PC-9 (cell line): ENCODE measurements around the gene ADARB2. TPM values are rescaled to one million over a fixed set of nuclear protein-coding genes. Genes with fewer than 3 reads are reported as not detected.

Experiments used
- BruUV-seq: library from RNA; stranded (reverse); fragments of 400-500 nt; replicated peaks from 2 replicates; lab custom pipeline; 2021; lab: Mats Ljungman, UMichigan
- CTCF ChIA-PET: fragments of 300-600 bp; sonication (Branson Sonifier 250); formaldehyde crosslinking; loops from one replicate; lab custom pipeline; 2022; ENCODE audit warnings: antibody characterized with exemption; lab: Charles Lee
- POLR2A ChIA-PET: fragments of 300-600 bp; sonication (Branson Sonifier 250); formaldehyde crosslinking; loops from one replicate; lab custom pipeline; 2022; ENCODE audit warnings: antibody characterized with exemption; ENCODE audit not compliant: unreplicated experiment; lab: Charles Lee
- DNase-seq, 2 experiments: peaks; one replicate each; pipeline versions ENCODE4 v3.0.0 to v3.0.0-alpha.2; 2015 to 2022; ENCODE audit warnings: mixed read lengths in 1 of 2
- H2AFZ ChIP-seq: fragments of 200-600 bp; sonication (generic); 2 replicates; pipeline ENCODE4 v1.8.1; 2017; ENCODE audit warnings: antibody characterized with exemption
- H3F3A ChIP-seq: fragments of 200-600 bp; sonication (generic); 2 replicates; pipeline ENCODE4 v1.8.1; 2017; ENCODE audit warnings: antibody characterized with exemption, mild to moderate bottlenecking, low read depth; ENCODE audit not compliant: insufficient read depth
- H3K27ac ChIP-seq: fragments of 200-600 bp; sonication (generic); 2 replicates; pipeline ENCODE4 v1.6.1; 2016; ENCODE audit warnings: mixed run types
- H3K27me3 ChIP-seq: fragments of 200-600 bp; sonication (generic); 2 replicates; pipeline ENCODE4 v1.6.1; 2016; ENCODE audit warnings: low read depth, mixed run types; ENCODE audit not compliant: insufficient read depth
- H3K36me3 ChIP-seq: fragments of 200-600 bp; sonication (generic); 2 replicates; pipeline ENCODE4 v1.6.1; 2016; ENCODE audit warnings: low read depth, mixed run types
- H3K4me1 ChIP-seq: fragments of 200-600 bp; sonication (generic); replicated peaks from 2 replicates; pipeline ENCODE4 v1.6.1; 2016; ENCODE audit warnings: mixed run types; ENCODE audit not compliant: insufficient read depth
- H3K4me2 ChIP-seq: fragments of 200-600 bp; sonication (generic); 2 replicates; pipeline ENCODE4 v1.6.1; 2017; ENCODE audit warnings: mixed run types
- H3K4me3 ChIP-seq: fragments of 200-600 bp; sonication (generic); 2 replicates; pipeline ENCODE4 v1.6.1; 2016; ENCODE audit warnings: mixed run types
- H3K79me2 ChIP-seq: fragments of 200-600 bp; sonication (generic); 2 replicates; pipeline ENCODE4 v1.6.1; 2017; ENCODE audit warnings: low read depth, mixed run types
- H3K9me2 ChIP-seq: fragments of 200-600 bp; sonication (generic); 2 replicates; pipeline ENCODE4 v1.8.1; 2017; ENCODE audit warnings: mild to moderate bottlenecking; ENCODE audit not compliant: insufficient read depth
- H3K9me3 ChIP-seq: fragments of 200-600 bp; sonication (generic); 2 replicates; pipeline ENCODE4 v1.8.1; 2016; ENCODE audit warnings: low read depth; ENCODE audit not compliant: insufficient read depth
- H4K20me1 ChIP-seq: fragments of 200-600 bp; sonication (generic); 2 replicates; pipeline ENCODE4 v1.8.1; 2017; ENCODE audit not compliant: insufficient read depth
- EZH2 ChIP-seq: fragments of 200-600 bp; sonication (generic); IDR thresholded peaks from 2 replicates; pipeline ENCODE4 v1.8.0; 2017; ENCODE audit warnings: antibody characterized with exemption, low read depth
- intact Hi-C: fragments of 100-400 bp; cut with micrococcal nuclease; formaldehyde crosslinking; loops from one replicate; pipeline ENCODE4 v1.10.0; 2022; ENCODE audit not compliant: unreplicated experiment
- total RNA-seq: library from RNA; stranded (reverse); gene quantifications from 2 replicates; pipeline ENCODE4 v1.2.3, GENCODE V29; 2021
- TF ChIP-seq, protein P1 (sequence below): fragments of 200-600 bp; sonication (generic); conservative IDR thresholded peaks from 2 replicates; pipeline ENCODE4 v1.6.1; 2017; ENCODE audit warnings: mixed run types, antibody characterized with exemption, mild to moderate bottlenecking, moderate library complexity

Gene ADARB2
- total RNA-seq, 1 experiment from 2014 or later, result not detected

DNA sequence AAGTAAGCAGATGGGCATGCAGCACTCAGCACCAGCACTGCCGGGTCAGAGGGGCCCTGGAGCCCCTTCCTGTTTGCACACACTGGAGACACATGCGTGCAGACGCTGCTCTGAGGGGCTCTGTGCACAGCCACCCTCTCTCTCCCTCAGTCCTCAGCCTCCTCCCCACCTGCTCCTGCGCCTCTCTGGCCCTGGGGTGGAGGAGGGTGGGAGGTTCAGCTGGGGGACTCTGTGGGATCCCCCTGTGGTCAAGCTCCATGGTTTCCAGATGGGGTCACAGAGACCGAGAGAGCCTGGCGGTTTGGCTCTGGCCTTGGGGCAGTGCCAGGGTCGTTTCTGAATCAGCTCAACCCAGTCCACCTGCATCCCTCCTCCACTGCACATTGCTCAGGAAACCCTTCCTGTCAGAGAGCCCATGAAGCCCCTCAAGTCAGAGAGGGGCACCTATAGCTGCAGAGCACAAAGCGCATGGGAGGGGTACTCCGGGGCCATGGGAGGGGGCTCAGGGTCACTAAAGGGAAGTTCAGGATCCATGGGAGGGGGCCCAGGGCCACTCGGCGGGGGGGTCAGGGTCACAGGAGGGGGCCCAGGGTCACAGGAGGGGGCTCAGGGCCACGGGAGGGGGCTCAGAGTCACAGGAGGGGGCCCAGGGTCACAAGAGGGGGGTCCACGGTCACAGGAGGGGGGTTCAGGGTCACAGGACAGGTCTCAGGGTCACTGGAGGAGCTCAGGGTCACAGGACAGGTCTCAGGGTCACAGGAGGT lies 161.7 kb downstream of the ADARB2 start:
- H3K36me3 ChIP-seq, result no peaks in the 10 kb centered on the region
- TF ChIP-seq, protein P1, sequence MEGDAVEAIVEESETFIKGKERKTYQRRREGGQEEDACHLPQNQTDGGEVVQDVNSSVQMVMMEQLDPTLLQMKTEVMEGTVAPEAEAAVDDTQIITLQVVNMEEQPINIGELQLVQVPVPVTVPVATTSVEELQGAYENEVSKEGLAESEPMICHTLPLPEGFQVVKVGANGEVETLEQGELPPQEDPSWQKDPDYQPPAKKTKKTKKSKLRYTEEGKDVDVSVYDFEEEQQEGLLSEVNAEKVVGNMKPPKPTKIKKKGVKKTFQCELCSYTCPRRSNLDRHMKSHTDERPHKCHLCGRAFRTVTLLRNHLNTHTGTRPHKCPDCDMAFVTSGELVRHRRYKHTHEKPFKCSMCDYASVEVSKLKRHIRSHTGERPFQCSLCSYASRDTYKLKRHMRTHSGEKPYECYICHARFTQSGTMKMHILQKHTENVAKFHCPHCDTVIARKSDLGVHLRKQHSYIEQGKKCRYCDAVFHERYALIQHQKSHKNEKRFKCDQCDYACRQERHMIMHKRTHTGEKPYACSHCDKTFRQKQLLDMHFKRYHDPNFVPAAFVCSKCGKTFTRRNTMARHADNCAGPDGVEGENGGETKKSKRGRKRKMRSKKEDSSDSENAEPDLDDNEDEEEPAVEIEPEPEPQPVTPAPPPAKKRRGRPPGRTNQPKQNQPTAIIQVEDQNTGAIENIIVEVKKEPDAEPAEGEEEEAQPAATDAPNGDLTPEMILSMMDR, result no peak
- no peak for TF ChIP-seq EZH2
- no peaks in the 10 kb centered on the region for H3K9me2 ChIP-seq
- H3K9me3 ChIP-seq, result no peaks in the 10 kb centered on the region
- ChIA-PET POLR2A (no interaction called here), CTCF (no interaction called here)
- H3K79me2 ChIP-seq, result no peaks in the 10 kb centered on the region
- peaks cover 28% of the 10 kb centered on the region for H3K27me3 ChIP-seq
- H3F3A ChIP-seq, result no peaks in the 10 kb centered on the region
- no peak overlapping the region for H3K4me2 ChIP-seq
- intact Hi-C loops, result no loop called here
- no peak for DNase-seq
- BruUV-seq, result no TSS peak
- no peak overlapping the region for H3K4me3 ChIP-seq
- H3K4me1 ChIP-seq, result no peaks in the 10 kb centered on the region
- H3K27ac ChIP-seq, result no peak overlapping the region
- H2AFZ ChIP-seq, result no peak overlapping the region
- H4K20me1 ChIP-seq, result no peaks in the 10 kb centered on the region

DNA sequence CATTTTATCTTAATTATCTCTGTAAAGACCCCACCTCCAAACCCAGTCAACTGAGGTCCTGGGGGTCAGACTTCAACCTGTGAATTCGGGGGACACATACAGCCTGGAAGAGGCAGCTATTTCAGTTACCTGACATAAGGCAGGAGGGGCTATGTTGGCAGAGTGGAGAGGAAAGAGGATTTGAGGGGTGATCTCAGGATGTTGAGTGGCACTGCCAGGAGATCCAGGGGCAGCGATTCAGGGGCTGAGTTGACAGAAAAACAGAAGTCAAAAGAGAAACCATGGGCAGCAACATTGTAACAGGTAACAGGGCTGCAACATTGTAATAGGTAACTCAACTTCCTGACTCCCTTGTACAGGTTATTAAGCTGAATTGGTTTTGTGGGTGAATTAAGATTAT lies 162.6 kb downstream of the ADARB2 start:
- no peaks in the 10 kb centered on the region for H3K4me1 ChIP-seq
- no peaks in the 10 kb centered on the region for H3K36me3 ChIP-seq
- ChIA-PET CTCF (no interaction called here), POLR2A (no interaction called here)
- TF ChIP-seq, protein P1, result no peak
- TF ChIP-seq EZH2, result no peak
- H3K79me2 ChIP-seq, result no peaks in the 10 kb centered on the region
- H3K9me3 ChIP-seq, result no peaks in the 10 kb centered on the region
- no peak overlapping the region for H2AFZ ChIP-seq
- no peak for DNase-seq
- no peaks in the 10 kb centered on the region for H3F3A ChIP-seq
- no peaks in the 10 kb centered on the region for H4K20me1 ChIP-seq
- BruUV-seq, result no TSS peak
- H3K9me2 ChIP-seq, result no peaks in the 10 kb centered on the region
- peaks cover 27% of the 10 kb centered on the region for H3K27me3 ChIP-seq
- no peak overlapping the region for H3K27ac ChIP-seq
- intact Hi-C loops, result no loop called here
- no peak overlapping the region for H3K4me3 ChIP-seq
- H3K4me2 ChIP-seq, result no peak overlapping the region

DNA sequence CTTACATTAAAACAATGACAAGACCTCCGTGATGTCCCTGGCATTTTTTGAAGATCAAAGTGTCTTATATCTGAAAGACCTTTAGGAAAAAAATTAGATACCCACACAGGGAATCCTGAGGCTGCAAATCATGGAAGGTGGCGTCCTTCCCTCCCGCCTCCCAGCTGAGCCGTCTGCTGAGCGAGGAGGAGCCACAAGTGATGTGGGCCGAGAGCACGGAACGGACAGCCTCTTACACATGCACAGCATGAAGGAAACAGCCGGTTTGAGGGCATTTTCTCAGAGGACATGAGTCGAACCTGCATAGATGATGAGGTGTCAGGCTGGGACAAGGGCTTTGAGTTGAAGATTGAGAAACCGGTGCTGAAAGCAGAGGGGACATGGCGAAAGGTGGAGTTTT lies 163.3 kb downstream of the ADARB2 start:
- no peaks in the 10 kb centered on the region for H3F3A ChIP-seq
- H2AFZ ChIP-seq, result no peak overlapping the region
- no peak overlapping the region for H3K4me3 ChIP-seq
- peaks cover 25% of the 10 kb centered on the region for H3K27me3 ChIP-seq
- H4K20me1 ChIP-seq, result no peaks in the 10 kb centered on the region
- H3K79me2 ChIP-seq, result no peaks in the 10 kb centered on the region
- BruUV-seq, result no TSS peak
- no peaks in the 10 kb centered on the region for H3K9me3 ChIP-seq
- TF ChIP-seq, protein P1, result no peak
- no peak for TF ChIP-seq EZH2
- ChIA-PET CTCF (no interaction called here), POLR2A (no interaction called here)
- H3K36me3 ChIP-seq, result no peaks in the 10 kb centered on the region
- DNase-seq, result no peak
- H3K4me1 ChIP-seq, result no peaks in the 10 kb centered on the region
- intact Hi-C loops, result no loop called here
- no peak overlapping the region for H3K27ac ChIP-seq
- H3K4me2 ChIP-seq, result no peak overlapping the region
- no peaks in the 10 kb centered on the region for H3K9me2 ChIP-seq
